ENCODE data around the gene MSH3.

DNA sequence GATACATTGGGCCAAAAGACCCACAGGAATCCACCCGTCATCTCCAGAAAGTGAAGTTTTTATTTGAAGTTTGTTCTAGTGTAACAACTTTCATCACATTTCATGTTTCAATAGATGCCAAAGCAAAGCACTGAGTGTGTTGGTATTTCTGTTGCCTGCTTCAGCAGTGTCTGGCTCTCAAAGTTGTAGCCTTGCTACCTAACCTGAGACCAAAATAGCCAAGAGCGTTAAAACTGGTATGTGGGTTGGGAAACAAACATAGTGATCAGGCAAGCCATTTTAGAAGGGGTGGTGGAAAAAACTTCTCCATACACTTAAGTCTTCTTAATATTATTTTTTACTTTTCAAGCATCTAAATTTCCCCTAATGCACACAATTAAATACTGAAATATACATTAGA lies 150.6 kb downstream of the MSH3 start:
- TF ChIP-seq, protein P1, sequence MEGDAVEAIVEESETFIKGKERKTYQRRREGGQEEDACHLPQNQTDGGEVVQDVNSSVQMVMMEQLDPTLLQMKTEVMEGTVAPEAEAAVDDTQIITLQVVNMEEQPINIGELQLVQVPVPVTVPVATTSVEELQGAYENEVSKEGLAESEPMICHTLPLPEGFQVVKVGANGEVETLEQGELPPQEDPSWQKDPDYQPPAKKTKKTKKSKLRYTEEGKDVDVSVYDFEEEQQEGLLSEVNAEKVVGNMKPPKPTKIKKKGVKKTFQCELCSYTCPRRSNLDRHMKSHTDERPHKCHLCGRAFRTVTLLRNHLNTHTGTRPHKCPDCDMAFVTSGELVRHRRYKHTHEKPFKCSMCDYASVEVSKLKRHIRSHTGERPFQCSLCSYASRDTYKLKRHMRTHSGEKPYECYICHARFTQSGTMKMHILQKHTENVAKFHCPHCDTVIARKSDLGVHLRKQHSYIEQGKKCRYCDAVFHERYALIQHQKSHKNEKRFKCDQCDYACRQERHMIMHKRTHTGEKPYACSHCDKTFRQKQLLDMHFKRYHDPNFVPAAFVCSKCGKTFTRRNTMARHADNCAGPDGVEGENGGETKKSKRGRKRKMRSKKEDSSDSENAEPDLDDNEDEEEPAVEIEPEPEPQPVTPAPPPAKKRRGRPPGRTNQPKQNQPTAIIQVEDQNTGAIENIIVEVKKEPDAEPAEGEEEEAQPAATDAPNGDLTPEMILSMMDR (IDR thresholded peaks at IDR 0.05): no peak
- TF ChIP-seq POLR2A (IDR thresholded peaks at IDR 0.05) (no peak), POLR2AphosphoS5 (IDR thresholded peaks at IDR 0.05) (no peak), EP300 (IDR thresholded peaks at IDR 0.05) (no peak)

Measured in suprapubic skin (tissue), 4 donors.